Neural cell (in vitro differentiated cells): ENCODE measurements around the gene CD300LB. TPM values are rescaled to one million over a fixed set of nuclear protein-coding genes. Genes with fewer than 3 reads are reported as not detected.

Experiments
- H2AFZ ChIP-seq: fragments of 200-600, 300-800 bp; sonication (generic), shearing (Covaris generic); 2 replicates; pipeline ENCODE4 v1.6.0; 2014; ENCODE audit warnings: low read depth, mild to moderate bottlenecking, antibody characterized with exemption, low read length, moderate library complexity
- H3F3A ChIP-seq: fragments of 200-600 bp; shearing (Covaris generic); 2 replicates; pipeline ENCODE4 v1.6.1; 2016; ENCODE audit warnings: mild to moderate bottlenecking, moderate library complexity, mixed read lengths, antibody characterized with exemption, low read length; ENCODE audit not compliant: insufficient read depth, poor library complexity, severe bottlenecking
- H3K27ac ChIP-seq: fragments of 200-600, 300-800 bp; sonication (generic), shearing (Covaris generic); 2 replicates; pipeline ENCODE4 v1.5.1; 2014; ENCODE audit warnings: mild to moderate bottlenecking, low read length, moderate library complexity
- H3K27me3 ChIP-seq: fragments of 300-800, 200-600 bp; sonication (generic), shearing (Covaris generic); 2 replicates; pipeline ENCODE4 v1.6.0; 2014; ENCODE audit warnings: mild to moderate bottlenecking, low read depth, low read length, moderate library complexity; ENCODE audit not compliant: insufficient read depth
- H3K36me3 ChIP-seq: fragments of 300-800, 200-600 bp; sonication (generic), shearing (Covaris generic); 2 replicates; pipeline ENCODE4 v1.5.1; 2014; ENCODE audit warnings: mild to moderate bottlenecking, antibody characterized with exemption, low read length, moderate library complexity; ENCODE audit not compliant: insufficient read depth
- H3K4me2 ChIP-seq: fragments of 300-800, 200-600 bp; sonication (generic), shearing (Covaris generic); 2 replicates; pipeline ENCODE4 v1.6.0; 2014; ENCODE audit warnings: mild to moderate bottlenecking, low read length
- H3K4me3 ChIP-seq: fragments of 300-800, 200-600 bp; sonication (generic), shearing (Covaris generic); 2 replicates; pipeline ENCODE4 v1.5.1; 2014; ENCODE audit warnings: mild to moderate bottlenecking, low read length, moderate library complexity
- H3K79me2 ChIP-seq: fragments of 200-600 bp; shearing (Covaris generic); replicated peaks from 2 replicates; pipeline ENCODE4 v1.6.0; 2014; ENCODE audit warnings: mild to moderate bottlenecking, low read length, moderate library complexity; ENCODE audit not compliant: insufficient read depth
- H3K9ac ChIP-seq: fragments of 300-800, 200-600 bp; sonication (generic), shearing (Covaris generic); 2 replicates; pipeline ENCODE4 v1.6.1; 2016; ENCODE audit warnings: mild to moderate bottlenecking, low read length, mixed read lengths
- H3K9me2 ChIP-seq: fragments of 200-600 bp; shearing (Covaris generic); 2 replicates; pipeline ENCODE4 v1.6.1; 2016; ENCODE audit warnings: mild to moderate bottlenecking, low read length, mixed read lengths; ENCODE audit not compliant: insufficient read depth
- H3K9me3 ChIP-seq: fragments of 200-600, 300-800 bp; sonication (generic), shearing (Covaris generic); 2 replicates; pipeline ENCODE4 v1.6.1; 2016; ENCODE audit warnings: mild to moderate bottlenecking, mixed run types, low read length, moderate library complexity, mixed read lengths
- H4K20me1 ChIP-seq: fragments of 200-600 bp; shearing (Covaris generic); 2 replicates; pipeline ENCODE4 v1.6.1; 2016; ENCODE audit warnings: mild to moderate bottlenecking, mixed run types; ENCODE audit not compliant: insufficient read depth
- CTCF ChIP-seq: fragments of 450-650 bp; IDR thresholded peaks from 2 replicates; pipeline ENCODE4 v1.5.1; 2014; ENCODE audit warnings: antibody characterized with exemption, mild to moderate bottlenecking, moderate library complexity; ENCODE audit not compliant: poor library complexity, severe bottlenecking
- EP300 ChIP-seq: fragments of 450-650 bp; conservative IDR thresholded peaks from 2 replicates; pipeline ENCODE4 v1.6.1; 2014; ENCODE audit warnings: antibody characterized with exemption, mild to moderate bottlenecking, moderate library complexity; ENCODE audit not compliant: poor library complexity, severe bottlenecking
- EZH2 ChIP-seq: fragments of 200-600, 300-800 bp; shearing (Covaris generic), sonication (generic); IDR thresholded peaks from 2 replicates; pipeline ENCODE4 v1.6.1; 2014; ENCODE audit warnings: antibody characterized with exemption, low read length, borderline replicate concordance, mild to moderate bottlenecking; ENCODE audit not compliant: insufficient read depth, poor library complexity, severe bottlenecking
- MXI1 ChIP-seq: fragments of 450-650 bp; conservative IDR thresholded peaks from 2 replicates; pipeline ENCODE4 v1.6.1; 2014; ENCODE audit warnings: antibody characterized with exemption, mild to moderate bottlenecking; ENCODE audit not compliant: poor library complexity, severe bottlenecking
- POLR2AphosphoS5 ChIP-seq: IDR thresholded peaks from 2 replicates; pipeline ENCODE4 v1.6.1; 2012
- RAD21 ChIP-seq: fragments of 450-650 bp; conservative IDR thresholded peaks from 2 replicates; pipeline ENCODE4 v1.6.1; 2014; ENCODE audit warnings: antibody characterized with exemption, mild to moderate bottlenecking, moderate library complexity
- REST ChIP-seq: IDR thresholded peaks from 2 replicates; pipeline ENCODE4 v1.6.1; 2012; ENCODE audit warnings: borderline replicate concordance
- SMC3 ChIP-seq: fragments of 450-650 bp; conservative IDR thresholded peaks from 2 replicates; pipeline ENCODE4 v1.6.1; 2014; ENCODE audit warnings: antibody characterized with exemption, mild to moderate bottlenecking, moderate library complexity; ENCODE audit not compliant: poor library complexity
- TAF1 ChIP-seq: IDR thresholded peaks from 2 replicates; pipeline ENCODE4 v1.6.1; 2012; ENCODE audit warnings: low read depth
- polyA plus RNA-seq: library from polyadenylated mRNA; depleted of rRNA; stranded (reverse); fragments of >200 nt; gene quantifications from 2 replicates; pipeline ENCODE4 v1.2.3, GENCODE V29; 2014

The CD300LB gene
- polyA plus RNA-seq, 1 donor from 2014 or later: not detected

- no peak overlapping the region for H3K9ac ChIP-seq
- H4K20me1 ChIP-seq: no peaks in the 10 kb centered on the region
- no peaks in the 10 kb centered on the region for H3F3A ChIP-seq
- TF ChIP-seq CTCF (no peak), TAF1 (no peak), POLR2AphosphoS5 (no peak), EZH2 (no peak), RAD21 (no peak), SMC3 (no peak), REST (no peak), MXI1 (no peak)
- H3K9me3 ChIP-seq: no peaks in the 10 kb centered on the region
- no peaks in the 10 kb centered on the region for H3K9me2 ChIP-seq
- no peak overlapping the region for H3K4me2 ChIP-seq
- no peak overlapping the region for H2AFZ ChIP-seq
- no peak overlapping the region for H3K4me3 ChIP-seq
- no peaks in the 10 kb centered on the region for H3K36me3 ChIP-seq
- no peak overlapping the region for H3K27ac ChIP-seq
- H3K79me2 ChIP-seq: no peaks in the 10 kb centered on the region
- no peaks in the 10 kb centered on the region for H3K27me3 ChIP-seq
Measured at GRCh38 chr17:74522381-74523105, 8.7 kb downstream of the CD300LB start.

- no peaks in the 10 kb centered on the region for H3K27me3 ChIP-seq
- no peaks in the 10 kb centered on the region for H3F3A ChIP-seq
- no peaks in the 10 kb centered on the region for H3K9me3 ChIP-seq
- H3K36me3 ChIP-seq: no peaks in the 10 kb centered on the region
- H3K27ac ChIP-seq: no peak overlapping the region
- no peak for TF ChIP-seq SMC3
- no peak for TF ChIP-seq POLR2AphosphoS5
- no peak for TF ChIP-seq EP300
- TF ChIP-seq CTCF: no peak
- TF ChIP-seq RAD21: no peak
- TF ChIP-seq TAF1: no peak
- TF ChIP-seq MXI1: no peak
- TF ChIP-seq EZH2: no peak
- no peak for TF ChIP-seq REST
- H3K4me3 ChIP-seq: no peak overlapping the region
- H3K9me2 ChIP-seq: no peaks in the 10 kb centered on the region
- H3K79me2 ChIP-seq: no peaks in the 10 kb centered on the region
- no peak overlapping the region for H3K4me2 ChIP-seq
- no peak overlapping the region for H2AFZ ChIP-seq
- no peak overlapping the region for H3K9ac ChIP-seq
- H4K20me1 ChIP-seq: no peaks in the 10 kb centered on the region
Measured at GRCh38 chr17:74521701-74522201, 9.5 kb downstream of the CD300LB start.
